Large intestine (tissue), 3 donors: ENCODE measurements around the gene LANCL2. TPM values are rescaled to one million over a fixed set of nuclear protein-coding genes. Genes with fewer than 3 reads are reported as not detected.
"Not testable (repeated sequence)": the region's sequence is repeated elsewhere in the genome, so short reads cannot be mapped to it uniquely, and the experiment has no call there.

Experiments used
- DNase-seq, 2 donors: peaks; one replicate each; pipeline versions ENCODE4 v3.0.0 to v3.0.0-alpha.2; 2013
- H3K27ac ChIP-seq: one replicate; pipeline ENCODE4 v1.5.1; 2013; ENCODE audit warnings: low read length
- H3K27me3 ChIP-seq: 2 replicates; pipeline ENCODE4 v1.6.1; 2013; ENCODE audit warnings: low read length; ENCODE audit not compliant: control insufficient read depth, insufficient read depth
- H3K36me3 ChIP-seq: 2 replicates; pipeline ENCODE4 v1.6.1; 2013; ENCODE audit warnings: low read length; ENCODE audit not compliant: control insufficient read depth, insufficient read depth
- H3K4me1 ChIP-seq: one replicate; pipeline ENCODE4 v1.6.1; 2013; ENCODE audit warnings: low read length; ENCODE audit not compliant: control insufficient read depth, insufficient read depth
- H3K4me3 ChIP-seq: one replicate; pipeline ENCODE4 v1.5.1; 2013; ENCODE audit warnings: low read length
- H3K9me3 ChIP-seq: one replicate; pipeline ENCODE4 v1.6.1; 2013; ENCODE audit warnings: mild to moderate bottlenecking, low read depth, low read length, moderate library complexity; ENCODE audit not compliant: control insufficient read depth
- WGBS: methylation state at CpG from one replicate; pipeline ENCODE4 v1.1.5; 2013; ENCODE audit warnings: low lambda C conversion rate; ENCODE audit not compliant: insufficient coverage; 5-methylcytosine and 5-hydroxymethylcytosine counted together
- polyA plus RNA-seq: library from polyadenylated mRNA; unstranded; fragments of 120-200 nt; gene quantifications from one replicate; pipeline ENCODE4 v1.2.1, GENCODE V29; 2013

LANCL2 gene
- polyA plus RNA-seq, 1 donor = 20.9 TPM

DNA sequence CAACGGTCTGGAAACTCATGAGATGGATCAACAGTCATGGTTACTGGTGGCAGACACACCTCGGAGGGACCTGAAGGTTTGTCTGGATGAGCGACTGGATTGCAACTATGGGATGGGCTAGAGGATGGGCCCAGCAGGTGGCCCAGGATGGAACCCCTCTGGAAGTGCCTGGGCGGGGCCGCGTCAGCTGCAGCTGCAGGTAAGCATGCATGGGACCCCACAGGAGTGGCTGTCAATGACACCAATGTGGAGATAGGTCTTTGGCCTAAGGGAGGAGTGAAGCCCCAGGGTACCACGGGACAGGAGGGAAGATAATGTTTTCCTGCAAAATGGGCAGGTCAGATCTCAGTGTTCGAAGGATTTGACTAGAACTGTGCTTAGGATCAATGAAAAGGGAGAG, 103.4 kb downstream of the LANCL2 start:
- Histone ChIP-seq H3K36me3 (peaks cover 29% of the 10 kb centered on the region), H3K27ac (no peak overlapping the region), H3K27me3 (no peaks in the 10 kb centered on the region), H3K9me3 (no peaks in the 10 kb centered on the region), H3K4me1 (no peaks in the 10 kb centered on the region), H3K4me3 (no peak overlapping the region)
- DNase-seq = no peak
- WGBS = no CpG with 5 or more reads among the region's 8 CpGs

DNA sequence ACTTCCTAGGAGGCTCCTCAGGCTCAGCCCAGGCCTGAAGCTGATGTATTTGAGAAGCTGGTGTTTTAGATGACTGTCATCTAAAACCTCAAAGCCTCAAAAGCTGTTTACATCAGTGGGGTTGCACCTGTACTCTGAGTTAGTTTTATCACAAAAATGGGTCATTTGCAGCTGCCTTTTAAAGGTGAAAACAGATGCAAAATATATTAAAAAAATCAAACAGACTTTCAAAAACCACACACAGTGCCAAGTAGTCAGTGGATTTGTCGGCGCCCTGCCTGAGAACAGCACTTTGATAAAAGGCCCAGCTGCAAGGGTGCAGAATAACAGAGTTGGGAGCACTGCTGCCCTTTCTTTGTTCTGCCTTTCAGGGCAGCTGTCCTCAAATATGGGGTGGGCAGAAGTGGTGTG, 104.1 kb downstream of the LANCL2 start:
- DNase-seq = no peak
- H3K4me1 ChIP-seq = no peaks in the 10 kb centered on the region
- H3K36me3 ChIP-seq = peaks cover 22% of the 10 kb centered on the region
- no peak overlapping the region for H3K27ac ChIP-seq
- H3K4me3 ChIP-seq = no peak overlapping the region
- H3K27me3 ChIP-seq = no peaks in the 10 kb centered on the region
- H3K9me3 ChIP-seq = no peaks in the 10 kb centered on the region
- WGBS = 100% methylated on average over 1 of the region's 2 CpGs

DNA sequence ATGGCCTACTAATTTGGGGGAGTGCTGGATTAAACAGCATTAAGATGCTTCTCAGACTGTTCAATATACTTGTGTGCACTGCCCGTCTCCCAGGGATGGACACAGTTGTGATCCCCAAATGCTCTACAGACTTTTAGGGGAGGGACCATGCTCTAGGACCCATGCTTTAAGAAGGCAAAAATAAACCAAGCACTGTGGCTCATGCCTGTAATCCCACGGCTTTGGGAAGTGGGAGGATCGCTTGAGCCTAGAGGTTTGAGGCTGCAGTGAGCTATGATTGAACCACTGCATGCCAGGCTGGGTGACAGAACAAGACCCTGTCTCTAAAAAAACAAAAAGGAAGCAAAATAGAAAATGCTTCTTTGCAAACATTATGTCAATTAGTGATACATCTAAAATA, 104.6 kb downstream of the LANCL2 start:
- no peak overlapping the region for H3K4me3 ChIP-seq
- H3K9me3 ChIP-seq = no peaks in the 10 kb centered on the region
- no peak overlapping the region for H3K27ac ChIP-seq
- peaks cover 17% of the 10 kb centered on the region for H3K36me3 ChIP-seq
- no peaks in the 10 kb centered on the region for H3K4me1 ChIP-seq
- DNase-seq = no peak
- no CpG with 5 or more reads among the region's 3 CpGs for whole genome bisulfite sequencing
- no peaks in the 10 kb centered on the region for H3K27me3 ChIP-seq

DNA sequence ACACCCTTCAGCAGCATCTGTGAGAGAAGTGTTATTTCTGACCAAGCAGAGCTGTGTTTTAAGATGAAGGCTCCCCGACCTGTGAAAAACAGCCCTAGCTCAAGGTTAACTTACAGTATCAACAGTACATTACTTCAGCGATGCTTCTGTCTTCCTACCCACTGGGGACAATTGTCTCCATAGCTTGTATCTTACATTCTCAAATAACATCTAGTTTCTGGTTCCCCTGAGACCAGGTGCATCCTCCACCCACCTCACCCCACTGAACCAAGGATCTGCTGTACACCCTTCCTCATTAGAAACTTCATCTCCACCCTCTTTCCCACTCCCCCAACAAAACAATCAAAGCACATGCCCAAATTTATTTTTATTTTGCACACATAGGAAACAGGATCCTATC, 105.1 kb downstream of the LANCL2 start:
- H3K27ac ChIP-seq = no peak overlapping the region
- H3K27me3 ChIP-seq = no peaks in the 10 kb centered on the region
- no peaks in the 10 kb centered on the region for H3K4me1 ChIP-seq
- H3K4me3 ChIP-seq = no peak overlapping the region
- no peaks in the 10 kb centered on the region for H3K9me3 ChIP-seq
- no peak for DNase-seq
- H3K36me3 ChIP-seq = peaks cover 16% of the 10 kb centered on the region
- no CpG with 5 or more reads among the region's 2 CpGs for WGBS

DNA sequence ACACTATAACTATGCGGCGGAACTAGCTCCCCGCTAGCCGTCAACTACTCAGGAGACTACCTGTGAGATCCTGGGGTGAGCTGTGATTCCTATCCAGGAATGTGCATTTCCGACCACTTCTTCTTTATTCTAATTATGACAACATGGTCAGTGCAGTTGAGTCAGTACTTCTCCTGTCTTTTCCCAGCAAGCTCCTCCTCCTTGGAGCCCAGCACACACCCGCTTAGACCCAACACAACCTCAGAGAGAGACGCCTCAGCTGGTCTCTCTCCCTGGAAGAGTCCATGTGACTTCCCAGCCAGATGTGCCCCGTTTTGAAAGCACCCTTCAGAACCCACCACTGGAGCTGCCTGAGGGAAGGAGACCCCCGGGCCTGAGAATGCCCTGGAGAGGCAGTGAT, 106.5 kb downstream of the LANCL2 start:
- no CpG with 5 or more reads among the region's 9 CpGs for WGBS
- H3K4me3 ChIP-seq, DNase-seq, H3K4me1 ChIP-seq, H3K27me3 ChIP-seq, H3K27ac ChIP-seq, H3K9me3 ChIP-seq: not testable (repeated sequence)
- H3K36me3 ChIP-seq = peaks cover 13% of the 10 kb centered on the region

DNA sequence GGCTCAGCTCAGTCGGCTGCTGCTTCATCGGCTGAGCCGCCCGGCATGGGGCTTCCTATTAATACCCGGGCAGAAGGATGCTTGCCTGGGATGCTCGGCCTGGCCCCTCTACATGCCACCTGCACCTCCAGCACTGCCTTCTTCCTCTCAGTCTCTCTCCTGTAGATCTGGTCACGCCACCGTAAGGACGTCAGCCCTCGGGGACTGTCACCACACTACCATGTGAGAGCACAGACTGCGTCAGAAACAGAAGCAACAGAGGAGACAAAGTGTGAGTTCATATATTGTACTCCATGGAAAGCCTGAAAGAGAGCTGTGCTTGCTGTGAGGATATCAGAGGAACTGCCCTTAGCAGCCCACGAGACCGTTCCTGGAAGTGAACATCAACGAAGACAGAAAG, 107.3 kb downstream of the LANCL2 start:
- WGBS = no CpG with 5 or more reads among the region's 14 CpGs
- not testable (repeated sequence) for H3K4me1 ChIP-seq, H3K4me3 ChIP-seq, H3K27me3 ChIP-seq, H3K27ac ChIP-seq, H3K9me3 ChIP-seq, DNase-seq
- peaks cover 18% of the 10 kb centered on the region for H3K36me3 ChIP-seq

- Histone ChIP-seq H3K4me3 (no peak overlapping the region), H3K4me1 (no peaks in the 10 kb centered on the region), H3K36me3 (peaks cover 16% of the 10 kb centered on the region), H3K9me3 (no peaks in the 10 kb centered on the region), H3K27me3 (no peaks in the 10 kb centered on the region), H3K27ac (no peak overlapping the region)
- WGBS = no CpG with 5 or more reads among the region's 25 CpGs
- no peak for DNase-seq
Observed at GRCh38 chr7:55472928-55473725, 108.0 kb downstream of the LANCL2 start.

- DNase-seq = no peak
- H3K27ac ChIP-seq = no peak overlapping the region
- no peak overlapping the region for H3K4me3 ChIP-seq
- no CpG with 5 or more reads among the region's 10 CpGs for WGBS
- H3K9me3 ChIP-seq = no peaks in the 10 kb centered on the region
- H3K4me1 ChIP-seq = no peaks in the 10 kb centered on the region
- peaks cover 12% of the 10 kb centered on the region for H3K36me3 ChIP-seq
- no peaks in the 10 kb centered on the region for H3K27me3 ChIP-seq
Observed at GRCh38 chr7:55473932-55474331, 108.8 kb downstream of the LANCL2 start.

- no peaks in the 10 kb centered on the region for H3K27me3 ChIP-seq
- no peak overlapping the region for H3K4me3 ChIP-seq
- no peak overlapping the region for H3K27ac ChIP-seq
- H3K4me1 ChIP-seq = no peaks in the 10 kb centered on the region
- H3K9me3 ChIP-seq = no peaks in the 10 kb centered on the region
- no peak for DNase-seq
- H3K36me3 ChIP-seq = peaks cover 12% of the 10 kb centered on the region
- WGBS = 95% methylated on average over 4 of the region's 22 CpGs
Observed at GRCh38 chr7:55474944-55475854, 110.1 kb downstream of the LANCL2 start.

DNA sequence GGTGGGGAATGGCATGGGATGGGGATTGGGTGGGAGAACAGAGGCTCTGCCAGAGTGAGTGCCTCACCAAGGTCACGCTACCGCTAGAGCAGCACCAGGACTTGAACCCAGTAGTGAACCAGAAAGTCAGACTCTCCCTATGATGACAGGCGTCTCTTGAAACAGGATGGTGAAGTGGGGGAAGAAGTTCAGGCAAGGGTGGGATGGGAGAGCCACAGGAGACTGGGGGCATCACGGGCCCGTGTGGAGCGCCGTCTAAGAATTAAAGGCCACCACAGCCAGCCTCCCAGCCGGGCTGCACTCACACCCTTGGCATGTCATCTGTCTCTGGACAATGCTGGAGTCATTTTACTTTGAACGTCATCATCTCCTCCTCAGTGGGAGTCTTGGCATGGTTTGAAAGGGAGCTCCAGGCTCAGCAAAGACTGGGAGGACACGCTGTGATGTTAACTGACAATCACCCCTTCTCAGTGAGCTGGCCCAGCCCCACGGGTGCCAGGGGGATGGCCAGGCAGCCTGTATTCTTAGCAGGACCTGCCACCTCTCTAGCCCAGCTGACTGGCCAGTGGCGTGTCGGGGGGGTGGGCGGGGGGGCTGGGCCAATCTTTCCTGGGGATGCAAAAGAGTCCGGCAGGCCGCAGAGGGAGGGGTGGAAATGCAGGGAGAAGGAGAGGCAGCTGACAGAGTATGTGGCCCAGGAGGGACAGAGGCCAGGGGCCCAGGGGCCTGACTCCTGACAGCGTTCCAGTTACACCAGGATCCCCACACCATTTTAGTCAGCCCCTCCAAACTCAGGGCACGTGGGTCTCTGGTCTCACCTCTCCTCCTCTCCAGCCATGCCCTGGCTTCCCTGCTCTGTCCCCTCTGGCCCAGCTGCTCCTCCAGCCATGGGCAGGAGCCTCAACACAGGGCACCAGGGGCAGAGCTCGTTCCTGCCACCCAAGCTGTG, 111.0 kb downstream of the LANCL2 start:
- Histone ChIP-seq H3K27me3 (no peaks in the 10 kb centered on the region), H3K4me1 (no peaks in the 10 kb centered on the region), H3K4me3 (no peak overlapping the region), H3K27ac (no peak overlapping the region), H3K36me3 (peaks cover 12% of the 10 kb centered on the region), H3K9me3 (no peaks in the 10 kb centered on the region)
- WGBS = no CpG with 5 or more reads among the region's 19 CpGs
- no peak for DNase-seq
